CD1c-positive myeloid dendritic cell (primary cell): ENCODE measurements around the gene NKX6-2.

Source experiments
- DNase-seq: peaks from one replicate; pipeline ENCODE4 v3.0.0-alpha.2; 2016; ENCODE audit errors: extremely low spot score

NKX6-2 gene

DNA sequence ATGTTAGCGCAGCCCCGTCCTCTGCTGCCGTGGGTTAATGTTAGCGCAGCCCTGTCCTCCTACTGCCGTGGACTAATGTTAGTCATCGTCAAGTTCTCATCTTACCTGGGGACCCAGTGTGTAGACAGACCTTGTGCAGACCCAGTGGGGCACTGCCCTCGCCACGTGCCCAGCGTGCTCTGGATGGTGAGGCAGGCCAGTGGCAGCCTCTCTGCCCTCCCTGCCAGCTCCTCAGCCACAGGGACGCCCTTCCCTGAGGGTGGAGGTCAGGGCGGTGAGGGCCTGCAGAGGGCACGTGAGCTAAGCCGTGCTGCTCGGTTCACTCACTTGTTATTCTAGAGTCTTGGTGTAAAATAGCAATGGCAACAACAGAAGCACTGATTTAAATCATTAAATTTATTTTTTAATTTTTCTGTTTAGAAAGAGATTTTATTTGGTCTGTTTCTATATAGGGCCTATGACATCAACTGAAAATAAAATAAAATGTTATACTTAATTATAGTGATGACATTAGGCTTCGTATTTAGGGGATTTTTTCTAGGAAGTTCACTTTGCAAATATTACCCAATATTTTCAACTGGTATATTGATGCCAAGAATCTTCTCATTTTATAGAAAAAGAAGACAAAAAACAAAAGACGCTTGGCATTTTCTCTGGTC is 48.4 kb downstream of the NKX6-2 start:
- DNase-seq = no peak

DNA sequence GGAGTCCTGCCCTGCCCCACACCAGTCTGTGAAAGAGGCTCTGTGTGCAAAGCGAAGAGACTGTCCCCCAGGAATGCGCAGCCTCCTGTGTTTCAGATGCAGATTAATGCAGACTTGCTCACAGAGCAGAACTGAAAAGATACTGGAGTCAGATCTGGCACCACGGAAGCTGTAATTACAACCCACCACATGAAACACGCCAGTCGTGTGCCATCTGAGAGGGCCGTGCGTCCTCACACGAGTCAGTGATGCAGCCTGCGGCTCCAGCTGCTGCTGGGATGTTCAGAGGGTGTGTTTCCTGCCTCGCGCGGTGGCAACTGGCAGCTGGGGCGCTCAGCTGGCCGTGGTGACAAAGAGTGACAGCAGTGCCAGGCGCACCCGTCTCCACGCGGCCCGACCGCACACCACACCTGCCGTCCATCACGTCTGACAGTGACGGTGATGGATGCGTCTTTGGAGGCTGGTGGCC is 50.0 kb downstream of the NKX6-2 start:
- no peak for DNase-seq

DNA sequence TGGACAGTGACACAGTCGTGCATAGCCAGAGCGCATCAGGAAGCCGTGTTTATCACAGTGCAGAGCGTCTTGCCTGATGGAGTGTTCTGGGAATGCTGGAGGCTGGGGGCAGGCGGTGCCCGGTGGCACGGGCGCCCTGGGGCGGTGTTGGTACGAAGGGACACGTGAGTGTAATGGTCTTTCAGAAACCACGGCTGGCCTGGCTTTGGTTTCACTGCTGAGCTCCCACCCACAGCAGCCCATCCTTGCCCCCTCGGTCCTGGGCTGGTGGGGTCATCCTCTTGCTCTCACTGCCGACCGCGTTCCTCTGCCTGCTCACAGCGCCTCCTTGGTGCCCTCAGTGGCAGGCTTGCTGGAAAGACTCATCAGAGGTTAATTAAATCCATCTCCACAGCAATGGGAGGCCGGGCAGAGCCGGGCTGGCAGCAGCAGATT is 50.6 kb downstream of the NKX6-2 start:
- no peak for DNase-seq

DNA sequence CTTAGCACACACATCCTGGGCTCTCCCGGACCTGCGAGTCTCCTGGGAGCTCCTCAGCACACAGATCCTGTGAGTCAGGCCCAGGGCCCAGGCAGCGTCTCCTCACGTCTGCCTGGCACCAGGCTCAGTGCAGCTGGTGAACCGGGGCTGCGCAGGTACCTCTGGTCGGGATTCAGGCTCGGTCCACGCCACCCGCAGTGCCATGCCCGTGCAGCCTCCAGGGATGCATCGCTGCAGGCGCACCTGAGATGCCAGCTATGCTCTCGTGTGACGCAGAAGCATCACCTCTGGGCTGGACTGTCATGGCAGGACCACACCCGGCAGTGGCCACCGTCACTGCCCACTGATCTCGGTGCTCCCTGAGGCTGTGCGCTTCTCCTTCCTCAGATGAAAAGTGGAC is 52.0 kb downstream of the NKX6-2 start:
- DNase-seq = no peak
